Activated CD8-positive, alpha-beta memory T cell treated with anti-CD3 and anti-CD28 coated beads for 24 hours (primary cell): ENCODE results near the gene RFXAP.
"Not testable (repeated sequence)": the region's sequence is repeated elsewhere in the genome, so short reads cannot be mapped to it uniquely, and the experiment has no call there.

Experiments used
- DNase-seq: peaks from one replicate; pipeline ENCODE4 v3.0.0-alpha.2; 2020

The RFXAP gene, protein sequence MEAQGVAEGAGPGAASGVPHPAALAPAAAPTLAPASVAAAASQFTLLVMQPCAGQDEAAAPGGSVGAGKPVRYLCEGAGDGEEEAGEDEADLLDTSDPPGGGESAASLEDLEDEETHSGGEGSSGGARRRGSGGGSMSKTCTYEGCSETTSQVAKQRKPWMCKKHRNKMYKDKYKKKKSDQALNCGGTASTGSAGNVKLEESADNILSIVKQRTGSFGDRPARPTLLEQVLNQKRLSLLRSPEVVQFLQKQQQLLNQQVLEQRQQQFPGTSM

GRCh38 chr13:36818804-36819738 lies at the start of gene RFXAP:
TSS of gene RFXAP (plus strand) at chr13:36819222. CDS start at chr13:36819358, 136 bp downstream.
- DNase-seq, result peak; percentile 97

DNA sequence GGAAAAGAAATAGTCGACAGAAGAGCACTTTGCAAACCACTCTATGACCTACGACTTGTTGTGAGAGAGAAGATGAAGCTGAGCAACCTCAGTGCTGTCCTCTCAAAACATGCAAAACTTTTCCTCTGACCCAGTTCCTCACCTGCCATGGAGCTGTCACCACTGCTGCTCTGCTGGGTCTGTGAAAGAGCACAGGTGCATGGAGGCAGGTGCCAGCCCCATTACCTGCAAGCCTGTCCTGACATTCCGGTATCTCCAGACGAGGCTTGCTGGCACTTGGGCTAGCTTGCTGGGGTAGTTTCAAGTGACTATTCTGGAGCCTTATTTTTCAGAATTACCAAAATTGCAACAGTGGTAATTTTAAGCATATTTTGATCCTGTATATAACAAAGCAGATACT lies 49.5 kb upstream of the RFXAP start:
- no peak for DNase-seq

DNA sequence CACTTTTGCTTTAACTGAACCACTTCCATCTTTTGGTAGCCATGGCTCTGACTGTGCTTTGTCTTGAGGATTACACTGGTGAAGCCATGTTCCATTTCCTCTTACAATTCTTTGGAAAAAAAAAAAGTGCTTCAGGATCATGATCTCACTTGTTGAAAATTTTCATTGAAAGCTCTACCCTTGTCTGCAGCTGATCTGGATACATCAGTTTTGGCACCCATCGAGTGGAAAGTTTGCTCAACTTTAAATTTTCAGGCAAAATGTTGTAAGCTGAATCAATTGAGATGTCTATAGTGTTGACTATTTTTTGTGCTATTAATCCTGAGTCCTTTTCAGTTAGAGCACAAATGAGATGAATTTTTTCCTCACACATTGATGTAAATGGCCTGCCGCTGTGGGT lies 48.3 kb upstream of the RFXAP start:
- no peak for DNase-seq

GRCh38 chr13:36772853-36773252 lies 46.2 kb upstream of the RFXAP start:
- no peak for DNase-seq

- no peak for DNase-seq
Measured at GRCh38 chr13:36774931-36775330, 44.1 kb upstream of the RFXAP start.

DNA sequence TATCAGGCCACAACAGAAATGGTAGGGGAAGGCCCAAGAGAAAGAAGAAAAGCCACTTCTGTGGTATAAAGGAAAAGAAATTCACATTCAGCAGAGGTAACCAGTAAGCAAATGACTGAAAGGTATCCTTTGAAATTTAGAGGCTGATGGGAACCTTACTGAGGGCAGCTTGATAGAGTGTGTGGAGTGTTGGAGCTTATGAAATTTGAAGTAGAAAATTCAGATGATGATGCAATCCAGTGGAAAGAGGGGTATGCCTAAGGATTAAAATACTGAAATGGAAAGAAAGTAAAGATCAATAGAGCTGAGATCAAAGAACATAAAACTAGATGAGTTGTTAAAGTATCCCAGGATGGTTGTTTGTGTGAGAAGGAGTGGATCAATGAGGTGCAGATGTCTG lies 42.8 kb upstream of the RFXAP start:
- DNase-seq, result no peak

GRCh38 chr13:36778083-36778671 lies 40.8 kb upstream of the RFXAP start:
- DNase-seq, result no peak

GRCh38 chr13:36783890-36784289 lies 35.1 kb upstream of the RFXAP start:
- DNase-seq, result no peak

GRCh38 chr13:36786175-36786574 lies 32.8 kb upstream of the RFXAP start:
- not testable (repeated sequence) for DNase-seq

GRCh38 chr13:36787181-36787580 lies 31.8 kb upstream of the RFXAP start:
- no peak for DNase-seq

DNA sequence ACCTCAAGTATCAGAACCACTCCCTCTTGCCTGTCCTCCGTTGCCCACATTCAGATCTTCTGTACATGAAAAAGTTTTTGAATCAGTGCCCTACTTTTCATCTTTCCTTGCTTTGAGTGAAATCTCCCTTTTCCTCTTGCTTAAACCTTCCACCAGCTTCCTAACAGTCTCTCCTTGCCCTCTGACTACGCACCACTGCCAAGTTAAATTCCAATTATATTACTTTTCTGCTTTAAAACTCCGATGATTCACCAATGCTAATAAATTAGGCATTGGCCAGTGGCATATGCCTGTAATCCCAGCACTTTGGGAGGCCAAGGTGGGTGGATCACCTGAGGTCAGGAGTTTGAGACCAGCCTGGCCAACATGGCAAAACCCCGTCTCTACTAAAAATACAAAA lies 30.7 kb upstream of the RFXAP start:
- no peak for DNase-seq

- DNase-seq, result no peak
Measured at GRCh38 chr13:36789061-36789460, 30.0 kb upstream of the RFXAP start.

DNA sequence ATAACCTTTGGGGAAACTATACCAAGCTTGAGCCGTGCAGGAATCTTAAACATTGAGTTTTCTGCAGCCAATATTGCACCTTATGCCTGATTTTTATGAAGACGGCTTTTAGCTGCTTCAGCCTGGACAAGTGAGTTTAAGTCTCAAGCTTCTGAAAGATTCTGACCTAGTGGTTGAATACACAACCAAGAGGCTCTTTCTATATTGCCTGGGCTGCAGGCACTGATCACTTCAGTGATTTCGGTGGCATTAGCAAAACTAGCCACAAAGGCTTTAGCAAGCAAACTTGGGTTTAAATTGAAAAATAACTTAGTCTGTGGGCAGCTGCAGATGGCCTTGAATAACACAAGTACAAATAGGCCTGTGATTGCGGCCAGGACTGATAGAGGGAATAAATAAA lies 29.3 kb upstream of the RFXAP start:
- DNase-seq, result no peak

- no peak for DNase-seq
Measured at GRCh38 chr13:36794706-36795105, 24.3 kb upstream of the RFXAP start.

DNA sequence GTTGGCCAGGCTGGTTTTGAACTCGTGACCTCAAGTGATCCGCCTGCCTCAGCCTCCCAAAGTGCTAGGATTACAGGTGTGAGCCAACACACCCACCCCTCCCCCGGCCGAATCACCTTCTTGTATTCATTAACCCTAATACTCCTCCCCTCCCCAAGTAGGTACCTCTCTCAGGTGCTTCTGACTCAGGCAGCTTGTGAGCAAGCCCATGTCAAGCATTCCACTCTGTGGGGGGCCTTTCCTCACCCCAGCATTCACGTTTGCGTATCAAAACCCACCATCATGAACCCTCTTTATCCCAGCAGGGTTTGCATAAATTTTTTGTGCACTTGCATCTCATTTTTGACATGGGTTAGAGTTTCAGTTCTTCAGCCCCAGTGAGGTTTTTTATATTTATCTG lies 23.6 kb upstream of the RFXAP start:
- no peak for DNase-seq

GRCh38 chr13:36796052-36796451 lies 23.0 kb upstream of the RFXAP start:
- no peak for DNase-seq

DNA sequence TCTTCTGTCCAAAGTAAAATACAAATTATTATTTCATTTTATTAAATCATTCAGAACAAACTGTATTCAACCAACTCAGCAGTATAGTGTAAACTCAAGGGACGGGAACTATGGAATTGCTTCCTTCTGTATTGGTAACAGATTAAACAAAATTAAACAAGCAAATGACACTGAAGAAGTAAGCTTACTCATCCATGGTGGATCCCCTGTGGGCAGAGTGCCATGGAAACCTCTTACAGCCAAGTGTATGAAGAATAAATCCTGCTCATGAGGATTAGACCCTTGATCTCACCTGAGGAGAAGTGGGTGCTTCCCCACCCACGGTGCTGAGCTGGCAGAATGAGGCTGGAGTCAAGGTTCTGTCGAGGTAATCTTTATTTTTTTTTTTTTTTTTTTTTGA lies 18.0 kb upstream of the RFXAP start:
- DNase-seq, result no peak

DNA sequence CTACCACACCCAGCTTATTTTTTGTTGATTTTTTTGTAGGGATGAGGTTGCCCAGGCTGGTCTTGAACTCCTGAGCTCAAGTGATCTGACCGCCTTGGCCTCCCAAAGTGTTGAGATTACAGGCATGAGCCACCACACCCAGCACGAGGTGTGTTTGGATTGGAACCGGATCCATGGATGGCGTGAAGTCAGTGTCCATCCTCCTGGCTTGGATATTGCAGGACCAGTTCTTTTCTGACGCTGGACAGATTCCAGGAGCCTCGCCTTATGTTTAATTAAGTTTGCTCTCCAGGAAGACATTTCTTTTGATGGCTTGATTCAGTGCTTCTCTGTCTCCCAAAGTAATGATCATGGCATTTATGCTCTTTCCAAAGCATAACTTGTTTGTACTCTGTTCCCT lies 14.4 kb upstream of the RFXAP start:
- DNase-seq, result no peak

- no peak for DNase-seq
Measured at GRCh38 chr13:36806102-36806501, 12.9 kb upstream of the RFXAP start.

GRCh38 chr13:36807616-36808015 lies 11.4 kb upstream of the RFXAP start:
- DNase-seq, result no peak

DNA sequence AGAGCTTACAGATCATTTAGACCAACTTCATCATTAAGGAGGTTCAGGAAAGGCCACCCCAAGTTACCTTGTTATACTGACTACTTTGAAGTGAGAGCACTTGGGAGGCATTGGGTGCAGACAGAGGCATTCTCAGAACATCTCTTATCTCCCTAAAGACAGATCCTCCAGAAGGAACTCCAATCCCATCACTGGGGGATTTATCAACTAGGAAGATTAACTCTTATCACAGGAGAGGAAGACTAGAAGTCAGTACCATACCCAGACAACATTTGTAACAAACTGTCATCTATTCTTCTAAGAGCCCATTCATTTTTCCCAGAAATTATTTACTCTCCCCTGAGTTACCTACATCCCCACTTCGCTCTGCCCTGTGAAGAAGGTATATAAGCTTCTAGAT lies 5.8 kb upstream of the RFXAP start:
- DNase-seq, result no peak

GRCh38 chr13:36814465-36814864 lies 4.6 kb upstream of the RFXAP start:
- DNase-seq, result no peak

- no peak for DNase-seq
Measured at GRCh38 chr13:36815062-36815461, 4.0 kb upstream of the RFXAP start.
